ENCODE data around the gene POC1B.

GRCh38 chr12:89565002-89565401, 39.2 kb upstream of the POC1B start:
- TF ChIP-seq CTCF (IDR thresholded peaks at IDR 0.05; ENCODE audit: poor library complexity, severe bottlenecking), result no peak
- TF ChIP-seq REST (IDR thresholded peaks at IDR 0.05; ENCODE audit: borderline replicate concordance), result no peak
- TF ChIP-seq EP300 (conservative IDR thresholded peaks at IDR 0.05; ENCODE audit: poor library complexity, severe bottlenecking), result no peak
- TF ChIP-seq RAD21 (conservative IDR thresholded peaks at IDR 0.05), result no peak
- TF ChIP-seq POLR2AphosphoS5 (IDR thresholded peaks at IDR 0.05), result no peak
- no peak for TF ChIP-seq EZH2 (IDR thresholded peaks at IDR 0.05; ENCODE audit: borderline replicate concordance, insufficient read depth, low read length, poor library complexity, severe bottlenecking)
- TF ChIP-seq TAF1 (IDR thresholded peaks at IDR 0.05; ENCODE audit: low read depth), result no peak
- TF ChIP-seq MXI1 (conservative IDR thresholded peaks at IDR 0.05; ENCODE audit: poor library complexity, severe bottlenecking), result no peak
- no peak for TF ChIP-seq SMC3 (conservative IDR thresholded peaks at IDR 0.05; ENCODE audit: poor library complexity)

Data from neural cell (in vitro differentiated cells).